GM18520 (cell line): Measurements from ENCODE around the gene USP28.

Experiments
- ATAC-seq: cut with Tn5 transposase; IDR thresholded peaks from one replicate; pipeline ENCODE4 v1.9.1; 2021; ENCODE audit not compliant: unreplicated experiment

The USP28 gene

GRCh38 chr11:113876798-113877669 lies 1.7 kb upstream of the USP28 start:
- no peak for ATAC-seq

GRCh38 chr11:113876074-113876797 lies 864 bp upstream of the USP28 start:
- ATAC-seq: no peak

GRCh38 chr11:113874581-113875233 lies 665 bp downstream of the USP28 start:
- ATAC-seq: peak; percentile 17

- ATAC-seq: no peak
Measured at GRCh38 chr11:113874096-113874495, 1.3 kb downstream of the USP28 start.

GRCh38 chr11:113873236-113873626 lies 2.1 kb downstream of the USP28 start:
- no peak for ATAC-seq

- no peak for ATAC-seq
Measured at GRCh38 chr11:113871336-113871735, 4.0 kb downstream of the USP28 start.

GRCh38 chr11:113867843-113868503 lies 7.4 kb downstream of the USP28 start:
- no peak for ATAC-seq

- no peak for ATAC-seq
Measured at GRCh38 chr11:113865873-113866272, 9.5 kb downstream of the USP28 start.

GRCh38 chr11:113864410-113864809 lies 11.0 kb downstream of the USP28 start:
- ATAC-seq: no peak

- ATAC-seq: no peak
Measured at GRCh38 chr11:113862435-113862834, 12.9 kb downstream of the USP28 start.

- no peak for ATAC-seq
Measured at GRCh38 chr11:113859665-113860064, 15.7 kb downstream of the USP28 start.

- no peak for ATAC-seq
Measured at GRCh38 chr11:113856966-113857759, 18.2 kb downstream of the USP28 start.

- ATAC-seq: no peak
Measured at GRCh38 chr11:113855803-113856202, 19.6 kb downstream of the USP28 start.

GRCh38 chr11:113850188-113850587 lies 25.2 kb downstream of the USP28 start:
- no peak for ATAC-seq

GRCh38 chr11:113849713-113850112 lies 25.7 kb downstream of the USP28 start:
- ATAC-seq: no peak

- ATAC-seq: no peak
Measured at GRCh38 chr11:113847580-113847979, 27.8 kb downstream of the USP28 start.

GRCh38 chr11:113847111-113847510 lies 28.3 kb downstream of the USP28 start:
- no peak for ATAC-seq

GRCh38 chr11:113841691-113842090 lies 33.7 kb downstream of the USP28 start:
- ATAC-seq: no peak

- ATAC-seq: no peak
Measured at GRCh38 chr11:113840932-113841664, 34.3 kb downstream of the USP28 start.

GRCh38 chr11:113839842-113840241 lies 35.5 kb downstream of the USP28 start:
- ATAC-seq: peak; percentile 83
